DMS79 treated with DMSO at 0.1 percent for 48 hours (cell line): Measurements from ENCODE around the gene GTF3C1.

ENCODE experiments used
- DNase-seq: peaks from one replicate; lab custom pipeline; 2025; lab: John Stamatoyannopoulos, UW

Gene GTF3C1

DNA sequence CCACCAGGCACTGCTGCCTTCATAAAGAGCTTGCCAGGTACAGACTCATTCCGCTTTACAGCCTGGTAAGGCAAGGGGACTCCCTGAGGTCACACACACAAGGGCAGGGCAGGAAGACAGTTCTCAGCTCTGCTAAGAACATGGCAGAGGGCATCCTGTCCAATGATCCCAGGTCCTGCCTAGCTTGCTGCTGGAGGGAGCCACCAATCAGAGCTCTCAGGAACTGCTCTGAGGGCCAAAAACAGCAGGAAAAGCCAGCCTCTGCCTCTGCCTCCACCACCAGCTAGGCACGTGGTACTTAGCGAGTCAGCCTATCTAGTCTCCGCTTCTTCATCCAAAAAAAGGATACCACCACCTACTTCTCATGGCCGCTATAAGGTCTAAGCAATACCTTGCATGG is 66.1 kb downstream of the GTF3C1 start:
- no peak for DNase-seq

DNA sequence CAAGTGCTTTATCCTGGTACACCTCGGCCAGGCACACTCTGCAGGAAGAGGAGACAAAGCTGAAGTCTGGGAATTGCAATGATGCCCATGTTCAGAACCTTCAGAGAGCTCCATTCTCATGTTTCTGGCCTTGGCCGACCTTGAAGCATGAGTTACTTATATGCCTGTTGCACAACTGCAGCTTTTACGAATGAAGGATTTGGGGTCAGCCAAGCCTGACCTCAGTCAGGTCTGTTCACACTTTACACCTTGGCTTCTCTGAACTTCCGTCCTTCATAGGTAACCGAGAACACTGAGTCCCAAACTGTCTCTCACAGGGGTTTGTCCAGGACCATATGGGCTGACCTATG is 66.7 kb downstream of the GTF3C1 start:
- no peak for DNase-seq

DNA sequence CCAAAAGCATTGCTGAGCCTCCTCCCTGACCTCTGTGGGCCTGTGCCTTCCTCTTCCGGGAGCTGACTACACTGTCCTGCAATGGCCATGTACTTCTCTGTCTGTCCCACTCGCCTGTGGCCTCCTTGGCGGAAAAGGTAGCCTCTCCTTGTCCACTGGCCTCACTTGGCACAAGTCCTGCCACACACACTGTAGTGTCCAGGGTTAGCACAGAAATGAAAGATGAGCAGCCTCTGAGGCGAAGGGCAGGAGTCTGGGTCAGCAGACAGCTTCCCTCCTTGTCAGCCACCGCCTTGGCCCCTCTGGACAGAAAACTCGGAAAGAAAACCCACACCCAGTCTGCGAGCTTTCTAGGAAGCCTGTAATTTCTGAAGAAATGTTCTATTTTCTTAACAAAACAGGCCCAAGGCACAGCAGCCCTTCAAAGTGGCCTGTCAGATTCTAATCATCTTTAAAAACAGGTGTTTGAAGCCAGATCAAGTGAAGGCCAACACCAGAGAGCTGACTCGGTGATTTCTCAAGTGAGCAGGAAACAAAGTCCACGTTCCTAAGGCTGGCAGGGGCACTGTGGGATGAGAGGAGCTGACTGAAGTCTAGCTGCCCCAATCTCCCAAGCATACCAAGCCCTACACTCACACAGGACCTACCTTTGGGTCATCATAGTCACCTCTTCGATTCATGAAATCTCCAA is 67.2 kb downstream of the GTF3C1 start:
- DNase-seq: no peak

DNA sequence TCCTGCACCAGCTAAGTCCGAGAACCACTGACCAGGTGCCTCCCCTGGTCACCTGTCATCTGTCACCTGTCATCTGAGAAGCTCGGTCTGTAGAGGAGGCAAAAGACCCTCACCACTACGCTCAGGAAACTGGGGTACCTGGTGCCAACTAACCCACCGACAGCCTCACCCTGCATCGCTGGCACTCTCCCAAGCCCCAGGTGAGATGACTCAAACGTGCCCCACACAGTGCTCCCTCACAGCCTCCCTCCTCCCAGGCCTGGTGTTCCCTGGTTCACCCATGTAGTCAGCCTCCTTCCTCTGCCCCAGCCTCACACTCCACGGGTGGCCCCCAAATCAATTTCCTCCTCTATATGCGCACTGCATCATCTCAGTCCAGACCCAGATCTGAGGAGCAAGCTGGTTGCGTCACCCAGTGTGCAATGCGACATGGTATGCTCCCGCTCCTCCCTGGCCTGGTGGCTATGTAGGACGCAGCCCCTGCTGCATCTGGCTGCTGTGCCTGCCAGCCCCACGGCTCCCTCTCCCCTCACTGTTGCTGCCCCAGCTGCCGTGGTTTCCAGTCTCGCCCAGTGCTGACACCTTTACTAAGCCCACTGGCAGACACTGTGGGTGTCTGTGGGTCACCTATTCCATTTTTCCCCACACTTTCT is 68.3 kb downstream of the GTF3C1 start:
- DNase-seq: no peak

DNA sequence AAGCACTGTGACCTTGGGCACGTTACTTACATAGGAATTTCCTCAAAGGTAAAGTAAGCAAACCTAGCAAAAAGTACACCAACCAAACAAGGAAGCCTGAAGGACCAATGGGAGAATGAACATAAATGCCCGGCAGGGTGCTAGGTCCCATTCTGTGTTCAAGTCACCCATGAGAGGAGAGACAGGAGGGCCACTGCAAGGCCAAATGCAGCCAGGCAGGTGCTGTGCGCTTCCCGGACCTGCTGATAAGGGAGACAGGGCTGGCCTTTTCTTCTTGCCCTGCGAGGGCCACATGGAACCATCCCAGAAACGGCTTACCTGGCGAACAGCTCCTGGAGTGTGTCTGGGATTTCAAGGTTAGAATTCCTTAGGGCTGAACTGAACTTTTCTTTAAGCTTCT is 69.0 kb downstream of the GTF3C1 start:
- DNase-seq: no peak

DNA sequence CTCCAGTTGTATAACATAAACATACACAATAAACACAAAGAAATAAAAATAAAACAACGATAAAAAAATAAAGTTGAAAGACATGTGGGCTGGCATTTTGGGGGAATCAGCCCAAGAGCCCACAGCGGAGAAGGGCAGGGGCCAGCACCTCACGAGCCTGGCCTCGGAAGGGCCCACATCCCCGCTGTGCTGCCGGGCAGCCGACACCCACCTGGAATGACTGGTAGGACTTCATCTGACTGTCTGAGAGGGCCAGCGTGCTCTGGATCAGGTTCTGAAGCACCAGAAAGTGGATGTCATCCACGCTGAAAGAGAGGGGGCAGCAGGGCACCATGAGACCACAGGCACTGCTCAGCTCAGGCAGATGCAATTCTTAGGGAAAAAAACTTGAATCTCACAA is 73.5 kb downstream of the GTF3C1 start:
- DNase-seq: no peak

DNA sequence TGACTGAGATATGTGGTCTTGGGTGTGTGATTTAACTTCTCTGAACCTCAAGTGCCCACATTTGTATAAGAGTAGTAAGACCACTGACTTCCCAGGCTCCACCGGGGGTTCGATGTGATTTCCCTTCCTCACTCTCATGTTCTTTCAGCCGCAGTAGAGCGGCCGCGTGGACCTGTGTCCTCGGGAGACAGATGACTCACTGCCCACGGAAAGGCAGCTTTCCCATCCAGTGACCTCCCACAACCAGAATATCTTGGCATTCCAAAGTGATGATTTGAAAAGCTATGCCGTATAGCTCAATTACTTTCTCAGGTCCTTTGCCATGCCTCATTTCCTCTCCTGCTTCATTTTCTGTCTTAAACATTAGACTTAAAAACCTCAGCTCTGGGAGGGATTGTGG is 74.2 kb downstream of the GTF3C1 start:
- no peak for DNase-seq

DNA sequence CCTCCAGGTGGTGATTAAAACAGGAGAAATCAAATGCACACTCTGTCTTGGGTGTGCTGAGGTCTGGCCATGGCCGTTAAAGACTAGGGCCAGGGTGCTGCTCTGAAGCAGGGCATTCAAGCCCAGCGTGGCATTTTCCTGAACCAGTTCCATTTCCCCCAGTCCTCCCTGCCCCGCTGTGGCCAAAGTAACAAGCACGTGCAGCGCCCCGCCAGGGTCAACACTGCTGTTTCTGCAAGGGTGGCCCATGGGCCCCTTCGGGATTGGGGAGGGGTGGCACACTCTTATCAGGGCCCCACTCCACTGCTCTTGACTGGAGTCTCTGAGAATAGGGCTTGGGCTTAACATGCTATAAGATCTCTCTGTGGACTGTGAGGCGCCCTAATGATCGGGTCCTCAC is 74.8 kb downstream of the GTF3C1 start:
- DNase-seq: no peak

DNA sequence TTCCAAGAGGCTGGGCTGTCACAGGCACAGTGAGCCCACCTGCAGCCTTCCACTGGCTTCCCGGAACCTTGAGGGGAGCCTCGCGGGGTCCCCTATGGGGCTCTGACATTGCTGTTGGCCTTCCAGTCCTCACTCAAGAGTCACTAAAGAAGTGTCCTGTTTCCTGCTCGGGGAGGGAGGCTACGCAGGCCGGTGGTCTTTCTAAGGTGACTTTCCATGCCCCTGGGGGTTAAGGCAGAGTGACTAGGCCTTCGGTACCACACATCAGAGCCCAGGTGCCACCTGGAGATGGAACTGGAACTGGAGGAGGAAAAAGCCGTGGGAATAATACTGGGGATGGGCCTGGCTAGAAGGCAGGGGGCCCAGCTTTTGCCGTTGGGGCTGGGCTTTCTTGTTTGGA is 75.7 kb downstream of the GTF3C1 start:
- no peak for DNase-seq

DNA sequence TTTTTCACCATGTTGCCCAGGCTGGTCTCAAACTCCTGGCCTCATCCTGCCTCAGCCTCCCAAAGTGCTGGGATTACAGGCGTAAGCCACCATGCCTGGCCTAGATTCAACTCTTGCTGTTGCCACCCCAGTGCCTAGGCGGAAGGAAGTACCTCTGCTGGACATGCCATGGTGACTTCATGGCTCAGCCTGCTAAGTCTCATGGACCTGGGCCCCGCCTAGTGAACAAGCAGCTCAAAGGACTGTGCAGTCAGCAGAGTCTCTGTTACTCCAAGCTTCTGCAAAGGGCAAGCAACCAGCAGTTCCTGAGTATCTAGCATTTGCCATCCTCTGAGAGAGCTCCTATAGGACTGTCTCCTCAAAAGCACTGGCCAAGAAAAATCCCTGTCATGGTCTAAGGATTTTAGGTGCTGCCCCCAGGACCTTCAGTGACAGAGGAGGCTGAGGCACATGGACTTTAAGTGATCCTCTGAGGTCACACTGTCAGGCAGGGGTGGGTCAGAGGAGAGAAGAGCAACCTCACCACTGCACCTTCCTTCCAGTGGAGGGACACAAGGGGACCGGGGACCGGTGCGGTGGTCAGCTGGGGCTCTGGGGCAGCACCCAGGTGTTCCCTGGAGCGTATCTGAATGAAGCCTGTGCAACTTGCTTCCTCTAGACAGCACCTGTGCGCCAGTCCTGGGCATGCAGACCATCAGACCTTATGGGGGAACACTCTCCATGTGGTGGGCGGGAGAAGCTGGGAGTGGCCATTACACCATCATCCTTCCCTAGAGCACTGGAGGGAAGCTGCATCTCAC is 76.4 kb downstream of the GTF3C1 start:
- no peak for DNase-seq

DNA sequence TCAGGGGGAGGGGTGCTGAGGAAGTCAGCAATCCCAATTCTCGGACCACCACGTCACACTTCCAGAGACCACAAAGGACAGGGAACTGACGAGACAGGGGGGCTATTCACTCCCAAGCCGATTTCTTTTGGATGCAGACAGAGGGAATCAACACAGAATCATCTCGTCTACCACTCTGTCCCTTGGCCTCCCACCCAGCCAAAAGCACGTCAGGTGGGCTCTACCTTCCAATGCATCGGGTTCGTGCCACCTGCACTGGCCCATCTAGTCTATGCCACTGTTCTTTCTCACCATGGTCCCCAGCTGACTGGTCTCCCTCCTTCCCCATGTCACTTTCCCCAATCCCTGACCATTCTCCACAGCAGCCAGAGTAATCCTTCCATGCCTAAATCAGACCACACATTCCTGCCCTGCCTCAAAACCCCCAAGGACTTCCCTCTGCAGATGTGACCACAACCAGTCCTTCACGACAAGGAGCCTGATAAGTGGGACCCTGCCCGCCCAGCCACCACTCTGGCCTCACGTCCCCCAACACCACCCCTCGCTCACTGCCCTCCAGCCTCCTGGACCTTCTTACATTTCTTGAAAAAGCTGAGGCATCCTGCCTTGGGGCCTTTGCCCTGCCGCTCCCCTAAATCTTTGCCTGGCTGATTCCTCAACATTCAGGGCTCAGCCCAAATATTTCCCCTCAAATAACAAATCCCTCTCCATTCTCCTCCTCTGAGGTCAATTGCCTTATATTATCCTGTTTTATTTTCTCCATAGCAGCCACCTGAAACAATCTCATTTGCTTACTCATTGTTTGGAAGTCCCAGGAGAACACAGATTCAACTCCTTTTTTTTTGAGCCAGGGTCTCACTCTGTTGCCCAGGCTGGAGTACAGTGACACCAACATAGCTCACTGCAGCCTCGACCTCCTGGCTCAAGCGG is 77.4 kb downstream of the GTF3C1 start:
- DNase-seq: no peak

DNA sequence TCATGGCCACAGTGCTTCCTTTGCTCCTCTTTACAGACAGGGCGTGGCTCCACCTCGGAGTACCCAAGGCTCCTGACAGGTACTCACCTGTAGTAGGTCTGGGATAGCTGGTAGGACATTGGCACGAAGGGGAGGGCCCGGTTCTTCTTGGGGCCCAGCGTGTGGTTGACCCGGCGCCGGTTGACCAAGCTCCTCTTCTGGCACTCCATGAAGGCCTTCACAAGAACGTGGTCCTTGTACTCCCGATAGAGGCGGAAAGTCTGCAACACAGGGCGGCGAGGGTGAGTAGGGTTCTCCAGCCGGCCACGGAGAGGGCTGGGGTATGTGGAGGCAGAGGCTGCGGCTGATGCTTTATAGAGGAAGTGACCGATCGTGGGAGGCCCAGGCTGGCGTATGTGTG is 78.1 kb downstream of the GTF3C1 start:
- no peak for DNase-seq

DNA sequence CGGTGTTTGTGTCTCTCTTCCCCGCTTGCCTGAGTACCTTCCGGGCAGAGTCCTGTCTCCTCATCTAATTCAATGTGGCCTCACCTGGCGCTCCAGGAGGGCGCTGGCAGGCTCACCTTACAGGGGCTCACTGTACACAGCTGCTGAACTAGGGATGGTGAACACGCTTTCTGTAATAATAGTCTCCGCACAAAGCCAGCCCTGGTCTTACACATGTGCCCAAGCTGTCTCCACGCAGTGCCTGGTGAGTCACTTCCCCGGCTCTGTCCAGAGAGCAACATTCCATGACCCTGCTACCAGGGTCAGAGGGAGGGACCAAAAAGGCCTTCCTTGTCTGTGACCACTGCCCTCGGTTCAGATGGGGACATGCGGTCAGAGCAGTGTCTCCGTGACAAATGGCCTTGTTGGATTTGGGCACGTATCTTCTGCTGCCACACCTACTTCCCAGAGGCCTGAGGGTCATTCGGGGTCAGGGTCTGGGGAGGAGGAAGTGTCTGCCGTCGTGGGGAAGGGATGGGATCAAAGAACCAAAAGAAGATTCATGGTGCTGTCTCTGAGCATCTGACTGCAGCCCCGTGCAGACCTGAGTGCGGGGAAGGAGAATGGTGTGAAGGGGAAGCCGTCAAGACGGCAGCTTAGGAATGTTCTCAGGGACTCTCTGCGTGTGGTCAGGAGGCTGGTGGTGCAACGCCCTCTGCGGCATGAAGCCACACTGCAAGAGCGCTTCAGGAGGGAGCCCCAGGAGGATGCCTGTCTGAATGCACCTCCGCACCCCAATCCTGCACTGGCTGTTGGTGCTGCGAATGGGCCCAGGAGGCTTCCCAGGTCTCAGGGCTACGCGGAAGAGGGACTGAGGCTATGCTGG is 78.9 kb downstream of the GTF3C1 start:
- DNase-seq: no peak

DNA sequence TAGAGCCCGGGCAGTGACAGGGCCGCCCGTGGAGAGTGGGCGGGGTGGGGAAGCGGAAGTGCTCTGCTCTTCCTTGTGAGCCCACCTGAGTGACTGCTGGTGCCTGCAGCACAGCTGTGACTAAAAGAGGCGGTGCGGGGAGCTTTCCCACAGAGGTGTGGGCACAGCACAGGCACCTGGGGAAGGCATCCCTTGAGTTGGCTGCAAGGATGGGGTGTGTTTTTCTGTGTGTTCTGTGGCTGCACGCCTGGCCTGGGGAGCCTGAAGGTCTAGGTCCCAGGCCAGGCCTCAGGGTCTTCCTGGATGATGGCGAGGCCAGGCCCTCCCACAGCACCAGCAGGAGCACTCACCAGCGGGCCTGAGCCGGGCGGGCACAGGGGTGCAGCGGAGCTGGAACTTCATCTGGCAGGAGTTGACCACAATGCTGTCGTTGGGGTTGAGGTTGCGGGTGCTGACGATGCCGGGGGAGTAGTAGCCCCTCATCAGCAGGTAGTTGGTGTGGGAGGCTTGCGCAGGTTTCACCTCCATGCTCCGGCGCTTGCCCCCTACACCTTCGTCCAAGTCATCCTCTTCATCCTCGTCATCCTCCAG is 80.7 kb downstream of the GTF3C1 start:
- DNase-seq: no peak

DNA sequence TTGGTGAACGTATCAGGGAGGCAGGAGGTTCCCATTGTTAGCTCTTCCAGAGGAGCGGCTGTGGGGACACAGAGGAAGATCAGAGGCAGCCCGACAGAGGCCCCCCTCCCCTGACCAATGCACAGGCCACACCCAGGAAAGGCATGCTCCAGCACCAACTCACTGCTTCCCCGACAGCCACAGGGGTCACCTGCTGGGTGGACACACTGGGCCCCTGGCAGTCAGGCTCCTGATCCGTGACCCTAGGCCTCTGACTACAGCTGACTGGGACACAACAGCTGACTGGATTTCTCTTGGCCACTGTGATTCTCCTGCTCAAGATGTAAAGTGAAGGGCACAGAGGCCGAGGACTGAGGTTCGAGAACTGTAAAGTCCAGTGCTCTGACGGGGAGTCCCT is 84.2 kb downstream of the GTF3C1 start:
- DNase-seq: no peak

DNA sequence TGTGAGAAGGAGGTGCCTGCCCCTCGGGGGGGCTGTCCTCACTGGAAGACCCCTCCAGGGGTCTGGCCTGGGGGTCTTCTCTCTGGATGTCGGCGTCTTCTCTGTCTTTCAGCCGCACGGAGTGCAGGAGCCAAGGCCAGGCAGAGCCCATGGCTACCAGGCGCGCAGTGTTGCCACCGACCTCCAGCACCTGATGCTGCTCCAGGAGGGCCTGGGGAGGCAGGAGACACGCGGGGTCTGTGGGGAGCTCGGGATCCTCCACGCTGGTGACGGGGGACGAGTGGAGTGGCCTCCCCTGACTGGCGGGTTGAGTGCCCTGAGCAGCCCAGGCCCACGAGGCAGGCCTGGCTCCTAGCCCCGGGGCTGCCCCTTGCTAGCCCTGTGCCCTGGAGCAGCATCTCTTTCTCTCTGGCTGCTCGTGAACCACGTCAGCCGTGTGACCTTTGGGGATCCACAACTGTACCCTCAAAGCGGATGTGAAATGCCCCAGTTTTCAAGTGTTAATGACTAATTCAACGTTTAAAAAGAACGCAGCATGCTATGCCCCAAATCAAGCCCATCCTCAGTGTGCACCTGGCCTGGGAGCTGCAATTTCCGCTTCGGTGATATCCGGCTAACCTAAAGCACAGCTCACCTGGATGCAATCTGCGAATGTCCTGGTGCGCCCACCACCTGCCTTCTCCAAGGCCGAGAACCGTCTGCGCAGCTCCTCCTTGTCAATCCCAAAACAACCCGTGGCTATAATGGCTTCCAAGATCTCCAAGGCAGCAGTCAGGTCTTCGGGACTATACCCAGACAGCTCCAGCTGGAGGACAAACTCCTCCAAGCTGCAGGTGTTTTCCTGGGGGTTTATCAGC is 84.9 kb downstream of the GTF3C1 start:
- no peak for DNase-seq

DNA sequence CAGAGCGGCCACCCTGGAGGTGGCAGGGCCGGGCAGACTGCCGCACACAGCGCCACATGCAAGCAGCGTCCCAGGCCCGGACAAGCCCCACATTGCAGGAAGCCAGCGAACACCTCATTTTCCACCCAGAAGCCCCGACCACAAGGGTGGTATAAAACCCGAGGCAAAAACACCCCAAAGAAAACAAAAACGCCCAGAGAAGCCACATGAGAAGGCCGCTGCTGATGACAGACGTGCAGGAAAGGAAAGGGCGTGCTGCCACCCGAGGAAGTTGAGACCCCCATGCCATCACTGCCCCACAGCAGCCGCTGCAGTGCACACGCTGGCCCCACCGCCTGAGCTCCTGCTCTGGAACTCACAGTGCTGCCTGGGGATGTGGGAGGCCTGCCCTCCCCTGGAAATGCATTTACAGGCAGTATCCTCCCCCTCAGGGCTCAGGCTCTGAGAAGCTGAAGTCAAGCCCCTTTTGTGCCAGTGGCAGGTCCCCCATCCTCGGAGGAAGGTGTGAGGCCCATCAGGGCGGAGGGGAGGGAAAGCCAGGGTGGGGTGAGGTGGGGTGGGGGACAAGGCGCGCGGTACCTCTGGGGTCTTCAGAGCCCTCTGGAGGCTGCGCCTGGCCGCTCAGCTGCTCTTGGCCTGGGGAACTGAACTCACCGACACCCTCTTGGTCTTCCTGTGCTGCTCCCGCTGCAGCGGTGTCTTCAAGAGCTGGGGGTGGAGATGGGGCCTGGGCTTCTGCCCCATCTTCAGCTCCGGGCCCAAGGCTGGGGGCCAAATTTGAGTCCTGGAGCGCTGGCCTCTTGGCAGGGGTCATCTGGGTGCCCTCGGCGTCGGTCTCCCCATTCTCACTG is 85.7 kb downstream of the GTF3C1 start:
- DNase-seq: no peak

DNA sequence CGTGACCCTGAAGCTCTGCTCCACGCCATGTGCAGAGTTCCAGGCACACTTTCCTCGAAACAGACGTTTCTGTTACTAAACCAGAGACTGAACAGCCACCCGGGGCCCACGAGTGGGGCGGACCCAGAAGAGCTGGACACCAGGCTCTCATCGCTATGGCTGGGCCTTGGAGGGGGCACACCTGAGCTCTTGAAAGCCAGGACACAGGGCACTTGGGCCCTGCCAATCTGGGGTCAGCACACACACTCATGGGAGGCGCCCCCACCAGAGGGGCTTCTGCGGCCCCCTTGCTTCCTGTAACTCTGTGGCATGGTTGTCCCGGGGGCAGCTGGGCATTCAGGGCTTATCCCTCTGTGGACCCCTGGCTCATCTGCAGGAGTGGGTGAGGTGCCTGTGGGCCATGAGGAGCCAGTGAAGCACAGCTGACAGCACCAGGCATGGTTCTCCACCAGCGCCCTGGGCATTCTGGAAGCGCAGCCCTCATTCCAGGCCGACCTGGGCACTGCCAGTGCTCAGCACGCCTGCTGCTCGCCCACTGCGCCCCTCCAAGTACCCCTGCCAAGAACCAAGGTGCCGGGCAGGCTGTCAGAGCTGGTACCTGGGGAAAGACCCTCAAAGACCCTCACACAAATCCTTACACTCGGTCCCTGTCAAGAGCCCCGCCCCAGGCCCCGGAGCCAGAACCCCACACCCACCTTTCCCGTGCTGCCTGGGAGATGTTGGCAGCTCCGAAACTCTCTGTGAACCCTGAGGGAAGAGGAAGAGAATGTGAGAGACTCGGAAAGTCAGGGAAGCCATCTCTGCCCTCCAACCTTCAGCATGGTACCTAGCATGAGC is 86.6 kb downstream of the GTF3C1 start:
- no peak for DNase-seq
